GM18511 (cell line): ENCODE results near the gene DEPDC5.
"Not testable (repeated sequence)": the region's sequence is repeated elsewhere in the genome, so short reads cannot be mapped to it uniquely, and the experiment has no call there.

Source experiments
- ATAC-seq: cut with Tn5 transposase; IDR thresholded peaks from one replicate; pipeline ENCODE4 v1.9.1; 2021; ENCODE audit warnings: mild to moderate bottlenecking, moderate library complexity; ENCODE audit not compliant: unreplicated experiment

DEPDC5 gene

DNA sequence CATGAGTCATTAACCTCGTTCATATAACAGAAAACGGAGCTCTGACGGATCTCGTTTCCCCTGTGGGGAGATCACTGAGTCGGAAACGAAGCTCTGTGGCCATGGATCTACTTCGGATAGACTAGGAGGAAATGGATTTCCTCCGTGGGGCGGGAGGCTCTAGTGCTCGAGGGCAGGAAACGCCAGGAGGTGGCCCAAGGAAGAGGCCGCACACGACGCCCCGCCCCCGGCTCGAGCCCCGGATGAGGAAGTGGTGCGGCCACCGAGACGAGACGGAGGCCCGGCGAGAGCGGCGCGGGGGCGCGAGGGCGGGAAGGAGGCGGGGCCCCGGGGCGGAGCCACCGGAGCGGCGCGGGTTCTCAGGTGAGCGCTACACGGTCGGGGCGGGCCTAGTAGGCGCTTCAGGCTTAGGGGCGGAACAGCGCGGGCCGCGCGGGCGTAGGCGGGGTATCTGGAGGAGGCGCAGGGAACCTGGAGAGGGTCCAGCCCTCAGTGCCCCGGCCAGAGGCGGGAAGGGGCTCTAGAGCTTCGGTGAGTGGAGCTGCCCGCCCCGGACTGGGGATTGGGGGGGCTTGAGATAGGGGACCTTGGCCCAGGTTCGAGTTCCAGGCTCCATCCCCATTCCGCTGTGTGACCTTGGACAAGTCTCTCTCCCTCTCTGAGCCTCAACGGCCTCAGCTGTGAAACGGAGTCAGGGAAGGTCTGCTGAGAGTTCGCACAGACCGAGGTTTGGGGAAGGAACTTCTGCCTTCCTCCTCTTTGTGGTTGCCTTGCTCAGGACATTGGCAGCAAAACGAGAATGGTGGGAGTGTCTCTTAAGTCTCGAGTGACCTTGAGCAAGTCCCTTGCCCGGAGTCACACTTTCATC lies at the start of gene DEPDC5:
Gene DEPDC5, plus strand, starts transcription at position 386 of the 868 bp plus-strand sequence. CDS start 903 bp downstream, outside the sequence.
- ATAC-seq: peak; percentile 69

DNA sequence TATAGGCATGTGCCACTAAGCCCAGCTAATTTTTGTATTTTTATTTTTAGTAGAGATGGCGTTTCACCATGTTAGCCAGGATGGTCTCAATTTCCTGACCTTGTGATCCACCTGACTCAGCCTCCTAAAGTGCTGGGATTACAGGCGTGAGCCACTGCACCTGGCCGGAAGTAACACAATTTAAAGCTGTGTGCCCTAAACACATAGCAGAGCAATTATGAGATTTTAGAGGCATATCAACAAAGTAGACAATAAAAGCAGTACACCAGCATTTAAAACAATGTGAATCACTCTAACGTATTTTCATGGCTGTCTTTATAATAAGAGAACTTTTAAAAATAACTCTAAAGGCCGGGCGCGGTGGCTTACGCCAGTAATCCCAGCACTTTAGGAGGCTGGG lies 46.3 kb upstream of the DEPDC5 start:
- ATAC-seq: no peak

DNA sequence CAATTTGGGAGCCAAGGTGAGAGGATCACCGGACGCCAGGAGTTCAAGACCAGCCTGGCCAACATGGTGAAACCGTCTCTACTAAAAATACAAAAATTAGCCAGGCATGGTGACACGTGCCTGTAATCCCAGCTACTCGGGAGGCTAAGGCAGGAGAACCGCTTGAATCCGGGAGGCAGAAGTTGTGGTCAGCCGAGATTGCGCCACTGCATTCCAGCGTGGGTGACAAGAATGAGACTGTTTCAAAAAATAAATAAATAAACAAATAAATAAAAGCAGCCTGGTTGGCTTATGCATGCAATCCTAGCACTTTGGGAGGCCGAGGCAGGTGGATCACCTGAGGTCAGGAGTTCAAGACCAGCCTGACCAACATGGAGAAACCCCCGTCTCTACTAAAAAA lies 42.6 kb upstream of the DEPDC5 start:
- ATAC-seq: not testable (repeated sequence)

DNA sequence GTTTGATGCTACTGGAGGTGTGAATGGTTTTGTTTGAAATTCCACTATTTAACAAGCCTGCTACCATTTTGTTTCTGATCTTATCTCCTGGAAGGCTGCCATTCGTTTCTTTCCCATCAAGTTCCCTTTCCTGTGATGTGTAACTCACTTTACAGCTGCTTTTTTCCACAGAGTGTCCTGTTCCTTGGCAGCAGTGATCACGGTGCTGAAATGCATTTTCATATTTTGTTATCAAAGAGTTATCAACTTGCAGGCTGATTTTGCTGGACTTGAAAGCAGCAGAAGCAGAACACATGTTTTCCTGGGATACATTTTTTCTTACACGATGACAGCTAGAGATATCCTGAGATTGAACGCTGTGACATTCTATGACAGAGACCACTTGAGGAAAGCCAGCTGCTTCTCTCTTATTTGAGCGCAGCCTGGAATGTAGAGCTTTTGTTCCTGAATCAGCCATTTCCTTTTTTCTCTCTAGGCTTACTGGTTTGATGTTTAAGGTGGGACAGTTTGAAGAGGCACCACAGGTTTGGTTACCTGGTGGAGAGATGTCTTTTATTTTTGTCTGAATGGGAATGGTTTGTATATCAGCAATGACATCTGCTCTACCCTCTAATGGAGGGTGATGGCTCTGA lies 38.6 kb upstream of the DEPDC5 start:
- no peak for ATAC-seq

DNA sequence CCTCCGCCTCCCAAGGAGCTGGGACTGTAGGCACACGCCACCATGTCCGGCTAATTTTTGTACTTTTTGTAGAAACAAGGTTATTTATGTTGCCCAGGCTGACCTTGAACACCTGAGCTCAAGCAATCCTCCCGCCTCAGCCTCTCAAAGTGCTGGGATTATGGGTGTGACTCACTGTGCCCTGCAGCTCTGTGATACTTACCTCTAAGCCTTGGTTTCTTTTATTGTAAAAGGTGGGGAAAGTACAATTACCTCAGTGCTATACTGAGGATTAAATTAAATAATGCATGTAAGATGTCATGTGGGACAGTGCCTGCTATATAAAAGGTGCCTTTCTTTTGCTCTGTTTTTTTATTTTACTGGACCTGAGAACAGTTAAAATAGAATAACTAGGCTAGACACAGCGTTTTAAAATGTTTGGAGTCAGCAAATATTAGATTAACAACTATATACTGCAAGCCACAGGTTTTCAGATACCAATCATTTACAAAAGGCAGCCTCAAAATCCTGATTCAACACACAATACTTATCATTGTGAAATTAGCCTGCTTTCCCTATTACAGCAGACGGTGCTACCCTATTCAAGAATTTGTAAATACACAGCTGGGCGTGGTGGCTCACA lies 33.9 kb upstream of the DEPDC5 start:
- ATAC-seq: no peak

DNA sequence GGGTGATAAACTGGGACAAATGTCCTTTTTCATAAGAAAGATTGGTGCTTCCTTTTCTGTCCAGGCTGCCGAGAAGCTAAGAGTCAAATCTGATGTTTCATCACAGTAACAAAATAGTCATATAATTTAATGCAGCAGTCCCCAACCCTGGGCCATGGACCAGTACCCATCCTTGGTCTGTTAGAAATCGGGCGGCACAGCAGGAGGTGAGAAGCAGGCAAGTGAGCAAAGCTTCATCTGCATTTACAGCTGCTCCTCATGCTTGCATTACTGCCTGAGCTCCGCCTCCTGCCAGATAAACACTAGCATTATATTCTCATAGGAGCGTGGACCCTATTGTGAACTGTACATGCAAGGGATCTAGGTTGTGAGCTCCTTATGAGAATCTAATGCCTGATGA lies 30.1 kb upstream of the DEPDC5 start:
- ATAC-seq: no peak

DNA sequence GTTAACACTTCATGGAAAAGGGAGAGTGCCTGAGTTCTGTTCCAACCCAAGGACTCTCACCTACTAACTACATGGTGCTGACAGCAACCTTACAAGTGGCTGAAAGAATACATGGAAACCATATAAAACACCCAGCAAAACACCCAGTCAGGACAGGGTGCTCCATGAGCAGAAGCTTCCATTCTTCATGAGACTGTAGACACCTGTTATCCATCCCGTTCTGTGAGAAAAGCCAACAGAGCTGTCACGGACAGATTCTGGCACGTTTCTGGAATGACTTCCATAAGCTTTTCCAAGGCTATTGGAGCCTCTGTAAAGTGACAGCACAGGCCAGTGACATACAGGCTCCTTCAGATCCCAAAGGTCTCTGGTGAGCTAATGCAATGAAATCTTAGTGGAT lies 27.1 kb upstream of the DEPDC5 start:
- ATAC-seq: no peak

DNA sequence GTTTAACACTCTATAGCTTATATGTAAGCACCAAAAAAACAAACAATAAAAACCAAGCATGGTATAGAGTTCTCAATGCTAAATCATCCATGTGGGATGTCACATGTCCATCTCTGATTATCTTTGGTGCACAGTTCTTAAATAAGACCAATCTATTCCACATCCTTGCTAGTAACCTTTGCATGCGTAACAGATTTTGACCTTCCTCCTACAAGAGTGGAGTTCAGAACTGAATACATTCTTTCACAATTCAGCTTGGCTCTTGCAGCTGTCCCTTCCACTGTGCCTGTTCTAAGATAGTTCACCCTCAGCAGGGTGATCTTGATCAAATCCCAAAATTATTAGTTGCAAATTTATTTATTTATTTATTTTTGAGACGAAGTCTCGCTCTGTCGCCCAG lies 25.0 kb upstream of the DEPDC5 start:
- ATAC-seq: no peak

DNA sequence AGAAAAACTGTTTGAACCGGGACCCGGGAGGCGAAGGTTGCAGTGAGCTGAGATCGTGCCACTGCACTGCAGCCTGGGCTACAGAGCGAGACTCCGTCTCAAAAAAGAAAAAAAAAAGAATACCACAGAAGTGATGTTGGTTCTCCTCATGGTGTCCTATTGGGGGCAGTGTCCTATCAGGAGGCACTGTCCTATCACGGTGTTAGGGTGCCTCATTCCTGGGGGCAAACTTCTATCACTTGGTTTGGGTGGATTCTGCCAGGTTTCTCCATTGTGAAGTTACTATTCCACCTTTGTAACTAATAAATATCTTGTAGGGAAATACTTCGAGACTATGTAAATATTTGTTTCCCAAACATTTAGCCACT lies 23.5 kb upstream of the DEPDC5 start:
- no peak for ATAC-seq

DNA sequence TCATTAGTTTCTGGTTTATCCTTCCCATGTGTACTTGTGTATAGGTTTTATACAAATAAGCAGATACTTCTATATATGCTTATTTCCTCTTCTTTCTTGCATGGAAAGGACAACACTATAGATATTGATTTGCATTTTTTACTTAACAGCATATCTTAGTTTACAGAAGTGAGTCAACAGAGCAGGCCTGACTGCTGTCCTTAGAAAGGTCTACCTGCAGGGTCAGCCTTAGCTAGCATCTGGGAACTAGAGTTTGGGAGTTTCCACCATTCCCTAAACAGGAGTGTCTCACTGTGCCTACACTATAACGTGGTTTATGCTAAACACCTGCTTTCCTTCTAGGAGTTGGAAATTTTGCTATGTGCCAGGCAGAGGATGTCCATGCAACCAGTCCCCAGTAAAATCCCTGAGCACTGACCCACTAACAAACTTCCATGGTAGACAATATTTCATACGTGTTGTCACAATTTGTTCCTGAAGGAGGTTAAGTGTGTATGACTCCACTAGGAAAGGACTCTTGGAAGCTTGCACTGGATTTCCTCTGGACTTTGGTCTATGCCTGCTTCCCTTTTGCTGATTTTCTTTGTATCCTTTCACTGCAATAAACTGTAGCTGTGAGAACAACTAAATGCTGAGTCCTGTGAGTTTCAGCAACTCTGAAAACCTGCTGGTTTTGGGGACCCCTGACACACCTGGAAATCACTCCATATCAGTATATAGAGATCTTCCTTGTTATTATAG lies 21.6 kb upstream of the DEPDC5 start:
- ATAC-seq: no peak

DNA sequence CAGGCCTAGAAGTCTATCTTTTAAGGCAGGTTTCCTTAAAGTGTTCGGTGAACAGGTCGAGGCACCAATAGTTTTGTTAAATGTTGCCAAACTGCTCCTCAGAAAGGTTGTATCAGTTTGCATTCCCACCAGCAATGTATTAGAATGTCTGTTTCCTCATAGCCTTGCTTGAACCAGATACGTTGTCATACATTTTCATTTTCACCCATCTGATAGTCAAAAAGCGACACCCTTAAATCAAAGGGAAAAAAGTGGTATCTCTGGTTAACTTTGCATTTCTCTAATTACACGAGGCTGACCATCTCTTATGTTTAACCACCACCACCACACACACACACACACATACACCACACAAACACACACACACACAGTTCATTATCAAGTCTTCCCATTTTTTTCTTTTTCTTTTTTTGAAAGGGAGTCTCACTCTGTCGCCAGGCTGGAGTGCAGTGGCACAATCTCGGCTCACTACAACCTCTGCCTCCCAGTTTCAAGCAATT lies 20.2 kb upstream of the DEPDC5 start:
- no peak for ATAC-seq

DNA sequence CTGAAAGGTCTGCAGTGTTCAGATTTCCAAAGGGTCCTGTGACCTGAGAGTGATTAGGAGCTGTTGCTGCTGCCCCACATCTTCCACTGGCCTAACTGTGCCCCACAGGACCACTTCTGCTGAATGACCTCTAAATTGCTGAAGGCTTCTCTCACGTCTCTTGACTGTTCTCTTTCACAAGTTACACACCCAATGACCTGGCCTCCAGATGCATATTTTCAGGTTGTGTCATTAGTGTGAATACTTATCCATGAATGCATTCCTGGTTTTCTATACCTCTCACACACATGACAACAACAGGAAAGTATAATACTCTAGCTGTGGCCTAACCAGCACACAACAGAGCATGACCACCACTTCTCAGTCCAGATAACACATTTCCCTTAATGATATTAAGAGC lies 19.3 kb upstream of the DEPDC5 start:
- no peak for ATAC-seq

DNA sequence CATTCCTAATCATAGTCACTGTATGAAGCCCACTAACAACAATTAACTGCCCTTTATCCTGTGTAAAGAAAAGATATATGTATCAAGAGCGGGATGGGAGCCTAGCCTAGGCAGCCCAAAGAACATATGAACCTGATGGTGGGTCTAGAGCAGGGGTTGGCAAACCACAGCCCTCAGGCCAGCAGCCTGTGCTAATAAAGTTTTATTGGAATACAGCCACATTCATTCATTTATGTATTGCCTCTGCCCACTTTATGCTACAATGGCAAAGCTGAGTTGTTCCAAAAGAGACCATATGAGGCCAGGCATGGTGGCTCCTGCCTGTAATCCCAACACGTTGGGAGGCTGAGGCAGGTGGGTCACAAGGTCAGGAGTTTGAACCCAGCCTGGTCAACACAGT lies 17.4 kb upstream of the DEPDC5 start:
- no peak for ATAC-seq

DNA sequence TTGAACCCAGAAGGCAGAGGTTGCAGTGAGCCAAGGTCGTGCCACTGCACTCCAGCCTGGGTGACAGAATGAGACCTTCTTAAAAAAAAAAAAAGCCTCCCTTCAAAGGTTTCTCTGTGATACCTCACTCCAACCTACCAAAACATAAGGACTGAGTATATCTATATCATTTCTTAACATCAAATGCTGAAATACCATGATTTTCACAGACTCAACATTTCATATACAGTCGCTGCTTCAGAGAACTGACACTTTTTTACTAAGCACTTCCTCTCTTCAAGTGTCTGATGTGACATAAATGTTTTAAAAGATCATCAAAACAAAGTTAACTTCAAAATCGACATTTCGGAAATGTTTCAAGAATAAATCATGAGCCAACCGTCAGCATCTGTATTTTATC lies 15.9 kb upstream of the DEPDC5 start:
- no peak for ATAC-seq

DNA sequence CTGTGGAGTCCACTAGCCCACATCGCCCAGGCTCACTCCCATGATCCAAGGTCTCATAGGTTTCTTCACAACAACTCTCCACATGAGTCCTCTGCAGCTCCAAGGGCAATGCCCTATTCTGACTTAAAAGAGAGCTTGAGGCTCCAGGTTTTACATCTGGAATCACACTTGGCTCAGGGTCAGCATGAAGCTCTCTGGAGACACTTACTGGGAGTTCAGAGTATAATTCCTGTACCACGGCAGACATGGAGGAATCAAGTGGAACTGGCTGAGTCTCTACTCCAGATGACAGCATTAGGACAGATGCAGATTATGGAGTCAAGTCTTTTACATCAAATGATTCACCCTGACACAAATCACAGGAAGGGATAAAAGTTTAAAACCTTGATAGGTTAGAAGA lies 15.3 kb upstream of the DEPDC5 start:
- no peak for ATAC-seq

DNA sequence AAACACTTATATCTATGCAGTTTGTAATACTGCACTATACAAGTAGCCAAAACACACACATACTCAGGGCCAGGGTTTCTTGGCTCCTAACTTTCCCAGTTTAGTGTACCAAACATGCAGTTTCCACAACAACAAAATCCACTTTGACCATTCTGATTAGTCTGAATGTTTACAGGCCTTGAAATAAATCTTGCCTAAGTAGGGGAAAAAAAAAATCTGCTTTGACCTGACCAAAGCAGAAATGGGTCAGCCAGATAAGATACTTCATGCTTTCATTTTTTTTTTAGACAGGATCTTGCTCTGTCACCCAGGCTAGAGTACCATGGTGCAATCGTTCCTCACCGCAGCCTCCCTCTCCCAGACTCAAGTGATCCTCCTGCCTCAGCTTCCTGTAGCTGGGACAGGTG lies 14.0 kb upstream of the DEPDC5 start:
- no peak for ATAC-seq

DNA sequence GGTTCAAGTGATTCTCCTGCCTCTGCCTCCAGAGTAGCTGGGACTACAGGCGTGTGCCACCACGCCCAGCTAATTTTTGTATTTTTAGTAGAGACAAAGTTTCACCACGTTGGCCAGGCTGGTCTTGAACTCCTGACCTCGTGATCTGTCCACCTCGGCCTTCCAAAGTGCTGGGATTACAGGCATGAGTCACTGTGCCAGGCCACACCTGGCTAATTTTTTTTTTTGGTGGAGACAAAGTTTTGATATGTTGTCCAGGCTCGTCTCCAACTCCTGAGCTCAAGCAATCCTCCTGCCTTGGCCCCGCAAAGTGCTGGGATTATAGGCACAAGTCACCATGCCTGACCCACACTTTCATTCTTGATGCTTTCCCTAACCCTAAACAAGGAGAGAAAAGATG lies 13.5 kb upstream of the DEPDC5 start:
- not testable (repeated sequence) for ATAC-seq

DNA sequence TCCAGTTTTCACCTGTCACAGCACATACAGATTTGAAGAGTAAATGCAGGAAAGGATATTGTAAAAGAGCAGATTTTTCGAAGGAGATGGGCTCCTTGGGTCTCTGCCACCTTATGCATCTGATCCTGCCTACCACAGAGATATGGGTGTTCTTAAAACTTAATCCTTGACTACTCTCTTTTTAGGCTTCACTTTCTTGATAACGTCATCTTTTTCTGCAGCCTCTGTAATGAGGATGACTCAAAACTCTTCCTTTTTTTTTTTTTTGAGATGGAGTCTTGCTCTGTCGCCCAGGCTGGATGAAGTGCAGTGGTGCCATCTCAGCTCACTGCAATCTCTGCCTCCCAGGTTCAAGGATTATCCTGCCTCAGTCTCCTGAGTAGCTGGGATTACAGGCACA lies 11.7 kb upstream of the DEPDC5 start:
- no peak for ATAC-seq

DNA sequence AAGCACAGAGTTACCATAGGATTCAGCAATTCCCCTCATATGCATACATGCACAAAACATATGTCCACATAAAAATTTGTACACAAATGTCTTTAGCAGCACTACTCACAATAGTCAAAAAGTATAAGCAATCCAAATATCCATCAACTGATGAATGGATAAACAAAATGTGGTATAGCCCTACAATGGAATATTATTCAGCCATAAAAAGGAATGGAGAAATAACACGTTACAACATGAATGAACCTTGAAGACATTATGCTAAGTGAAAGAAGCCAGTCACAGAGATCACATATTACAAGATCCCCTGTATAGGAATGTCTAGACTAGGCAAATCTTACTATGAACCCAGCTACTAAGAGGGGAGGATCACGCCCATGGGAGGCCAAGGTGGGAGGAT lies 11.1 kb upstream of the DEPDC5 start:
- ATAC-seq: no peak

DNA sequence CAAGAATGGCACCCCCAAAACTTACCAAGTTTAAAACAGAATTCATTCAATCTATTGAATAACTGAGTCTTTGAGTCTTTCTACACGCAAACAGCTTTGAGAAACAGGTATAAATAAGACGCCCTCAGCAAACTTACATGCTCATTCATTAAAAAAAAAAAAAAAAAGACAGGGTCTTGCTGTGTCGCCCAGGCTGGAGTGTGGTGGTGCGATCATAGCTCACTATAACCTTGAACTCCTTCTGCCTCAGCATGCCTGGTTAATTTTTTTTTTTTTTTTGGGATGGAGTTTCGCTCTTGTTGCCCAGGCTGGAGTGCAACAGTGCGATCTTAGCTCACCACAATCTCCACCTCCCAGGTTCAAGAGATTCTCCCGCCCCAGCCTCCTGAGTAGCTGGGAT lies 9.9 kb upstream of the DEPDC5 start:
- ATAC-seq: no peak

DNA sequence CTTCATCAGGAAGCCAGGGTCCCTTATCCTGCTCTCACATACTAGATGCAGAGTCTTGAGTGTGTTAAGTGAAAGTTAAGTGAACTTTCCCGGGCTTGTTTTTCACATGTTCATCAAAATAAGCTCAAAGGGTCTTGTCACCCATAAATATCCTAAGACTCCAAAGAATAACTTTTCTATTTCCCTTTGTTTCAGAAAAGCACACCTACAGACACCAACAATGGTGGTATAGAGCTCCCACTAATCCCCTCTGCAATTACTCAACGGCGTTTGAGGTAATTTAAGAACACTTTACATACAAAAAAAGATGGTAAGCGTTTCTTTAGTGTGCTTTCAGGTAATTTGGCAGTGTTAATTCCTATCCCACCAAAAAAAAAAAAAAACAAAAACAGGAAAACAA lies 6.4 kb upstream of the DEPDC5 start:
- no peak for ATAC-seq
